GM18951 (cell line): Measurements from ENCODE around the gene PPA1.
"Not testable (repeated sequence)": the region's sequence is repeated elsewhere in the genome, so short reads cannot be mapped to it uniquely, and the experiment has no call there.

Experiments
- POLR2A ChIP-seq: IDR thresholded peaks from 4 replicates; pipeline ENCODE4 v1.6.1; 2011; ENCODE audit warnings: mild to moderate bottlenecking; ENCODE audit not compliant: insufficient read length, insufficient read depth; ENCODE audit errors: extremely low read depth
- in situ Hi-C: fragments of 300-500 bp; cut with MboI; formaldehyde crosslinking; loops from one replicate; pipeline ENCODE4 v1.12.0; 2022; ENCODE audit warnings: low sequenced_read_pairs, mixed read lengths, inconsistent platforms; ENCODE audit not compliant: unreplicated experiment

Gene PPA1

DNA sequence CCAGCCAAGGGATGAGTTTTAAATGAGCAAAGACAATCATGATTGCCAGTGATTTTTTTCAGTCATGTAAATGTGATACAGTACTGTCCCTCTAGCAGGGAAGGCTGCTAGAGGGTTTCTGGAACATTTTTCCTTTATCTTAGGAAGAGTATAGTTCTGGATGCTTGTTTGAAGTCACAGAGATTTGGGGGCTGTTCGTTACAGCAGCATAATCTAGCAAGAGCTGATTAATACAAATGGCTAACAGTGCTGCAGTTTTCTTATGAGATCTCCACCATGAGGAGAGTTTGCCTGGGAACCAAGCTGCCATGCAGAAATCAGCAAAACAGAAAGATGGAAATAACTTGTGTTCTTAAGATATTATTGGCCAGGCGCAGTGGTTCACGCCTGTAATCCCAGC, 7.9 kb upstream of the PPA1 start:
- no peak for TF ChIP-seq POLR2A
- in situ Hi-C loops, result no loop called here

DNA sequence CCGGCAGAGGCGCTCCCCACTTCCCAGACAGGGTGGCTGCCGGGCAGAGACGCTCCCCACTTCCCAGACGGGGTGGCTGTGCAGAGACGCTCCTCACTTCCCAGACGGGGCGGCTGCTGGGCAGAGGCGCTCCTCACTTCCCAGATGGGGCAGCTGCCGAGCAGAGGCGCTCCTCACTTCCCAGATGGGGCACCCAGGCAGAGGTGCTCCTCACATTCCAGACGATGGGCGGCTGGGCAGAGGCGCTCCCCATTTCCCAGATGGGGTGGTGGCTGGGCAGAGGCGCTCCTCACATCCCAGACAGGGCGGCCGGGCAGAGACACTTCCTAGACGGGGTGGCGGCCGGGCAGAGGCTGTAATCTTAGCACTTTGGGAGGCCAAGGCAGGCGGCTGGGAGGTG, 6.8 kb upstream of the PPA1 start:
- in situ Hi-C loops, result not testable (repeated sequence)

DNA sequence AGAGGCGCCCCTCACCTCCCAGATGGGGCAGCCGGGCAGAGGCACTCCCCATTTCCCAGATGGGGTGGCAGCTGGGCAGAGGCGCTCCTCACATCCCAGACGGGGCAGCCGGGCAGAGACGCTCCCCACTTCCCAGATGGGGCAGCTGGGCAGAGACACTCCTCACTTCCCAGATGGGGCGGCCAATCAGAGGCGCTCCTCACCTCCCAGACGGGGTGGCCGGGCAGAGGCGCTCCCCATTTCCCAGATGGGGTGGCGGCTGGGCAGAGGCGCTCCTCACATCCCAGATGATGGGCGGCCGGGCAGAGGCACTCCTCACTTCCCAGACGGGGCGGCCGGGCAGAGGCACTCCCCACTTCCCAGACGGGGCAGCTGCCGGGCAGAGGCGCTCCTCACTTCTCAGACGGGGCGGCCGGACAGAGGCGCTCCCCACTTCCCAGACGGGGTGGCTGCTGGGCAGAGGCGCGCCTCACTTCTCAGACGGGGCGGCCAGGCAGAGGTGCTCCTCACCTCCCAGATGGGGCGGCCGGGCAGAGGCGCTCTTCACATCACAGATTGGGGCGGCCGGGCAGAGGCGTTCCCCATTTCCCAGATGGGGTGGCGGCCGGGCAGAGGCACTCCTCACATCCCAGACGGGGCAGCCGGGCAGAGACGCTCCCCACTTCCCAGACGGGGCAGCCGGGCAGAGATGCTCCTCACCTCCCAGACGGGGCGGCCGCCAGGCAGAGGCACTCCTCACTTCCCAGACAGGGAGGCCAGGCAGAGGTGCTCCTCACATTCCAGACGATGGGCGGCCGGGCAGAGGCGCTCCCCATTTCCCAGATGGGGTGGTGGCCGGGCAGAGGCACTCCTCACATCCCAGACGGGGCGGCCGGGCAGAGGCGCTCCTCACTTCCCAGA, 6.1 kb upstream of the PPA1 start:
- in situ Hi-C loops, result not testable (repeated sequence)

- in situ Hi-C loops, result not testable (repeated sequence)
These were observed 4.8 kb upstream of the PPA1 start for GRCh38 chr10:70237958-70238536.

- in situ Hi-C loops, result loop anchor here (5.0 kb wide), 1 partner anchor 122 kb away; no protein-coding TSS in a partner anchor
- no peak for TF ChIP-seq POLR2A
These were observed 1.6 kb upstream of the PPA1 start for GRCh38 chr10:70234668-70235447.

GRCh38 chr10:70233939-70234300, 691 bp upstream of the PPA1 start:
- in situ Hi-C loops, result loop anchor here (5.0 kb wide), 1 partner anchor 123 kb away; no protein-coding TSS in a partner anchor
- TF ChIP-seq POLR2A, result no peak

- in situ Hi-C loops, result loop anchor here (5.0 kb wide), 1 partner anchor 125 kb away; no protein-coding TSS in a partner anchor
- no peak for TF ChIP-seq POLR2A
These were observed 445 bp downstream of the PPA1 start for GRCh38 chr10:70232859-70233108.

DNA sequence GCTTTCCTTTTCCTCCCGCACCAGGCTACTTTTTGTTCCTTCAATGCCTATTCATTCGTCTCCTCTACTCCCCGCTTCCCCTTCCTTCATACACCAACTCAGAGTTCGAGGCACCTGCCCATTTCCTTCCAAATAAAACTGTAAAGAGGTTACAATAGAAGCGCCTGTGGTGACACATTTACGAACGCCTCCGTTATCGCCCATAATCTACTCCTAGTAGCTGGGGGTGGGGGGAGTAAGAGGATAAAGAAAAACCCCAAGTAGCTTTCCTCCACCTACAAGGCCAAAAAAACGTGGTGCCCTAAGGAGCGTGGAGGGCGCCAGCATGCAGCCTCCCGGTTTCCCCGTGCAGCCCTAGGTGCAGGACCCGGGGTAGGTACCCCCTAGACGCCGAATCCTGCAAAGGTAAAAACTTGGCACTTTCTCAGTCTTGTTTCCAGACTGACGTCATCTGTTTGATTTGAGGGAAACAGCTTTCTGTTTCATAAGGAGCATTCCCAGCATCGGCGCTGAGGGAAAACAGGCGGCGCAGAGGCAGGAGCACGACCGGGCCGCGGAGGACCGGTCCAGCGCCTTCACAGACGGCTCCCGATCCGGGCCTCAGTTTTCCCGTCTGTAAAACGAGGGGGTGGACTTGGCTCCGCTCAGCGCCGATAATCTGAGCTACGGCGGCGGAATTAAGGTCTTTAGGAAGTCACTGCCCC, 922 bp downstream of the PPA1 start:
- TF ChIP-seq POLR2A, result no peak
- in situ Hi-C loops, result loop anchor here (5.0 kb wide), 1 partner anchor 125 kb away; no protein-coding TSS in a partner anchor

GRCh38 chr10:70228491-70228890, 4.7 kb downstream of the PPA1 start:
- TF ChIP-seq POLR2A, result no peak
- in situ Hi-C loops, result no loop called here

DNA sequence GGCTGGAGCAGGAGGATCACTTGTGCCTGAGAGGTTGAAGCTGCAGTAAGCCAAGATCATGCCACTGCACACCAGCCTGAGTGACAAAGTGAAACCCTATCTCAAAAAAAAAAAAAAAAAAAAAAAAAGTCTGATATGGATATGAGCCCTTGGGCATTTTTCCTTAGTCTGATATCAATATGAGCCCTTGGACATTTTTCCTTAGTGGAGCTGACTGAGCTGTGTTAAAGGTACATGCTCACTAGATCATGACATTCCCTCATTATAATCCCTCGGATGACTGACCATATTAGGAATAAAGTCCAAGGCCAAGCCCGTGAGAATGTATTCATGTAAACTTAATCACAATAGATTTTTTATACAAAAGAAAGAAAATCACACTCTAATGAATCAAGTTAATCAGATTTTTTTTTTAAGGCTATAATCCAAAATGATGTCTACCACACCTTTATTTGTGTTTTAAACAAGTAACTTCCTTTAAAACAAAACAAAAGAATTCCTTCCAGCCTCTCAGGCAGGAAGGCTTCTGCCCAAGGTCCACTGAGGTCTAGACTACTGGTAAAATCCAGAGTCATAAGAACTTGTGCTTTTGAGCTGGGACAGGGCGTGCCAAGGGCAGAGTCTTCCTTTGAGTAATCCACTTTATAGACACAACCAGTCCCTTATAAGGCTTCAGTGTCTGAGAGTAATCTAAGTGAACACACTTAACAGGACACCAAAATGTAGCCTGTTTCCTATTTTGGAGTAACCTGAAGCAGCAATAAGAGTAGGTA, 5.5 kb downstream of the PPA1 start:
- TF ChIP-seq POLR2A, result no peak
- in situ Hi-C loops, result no loop called here

DNA sequence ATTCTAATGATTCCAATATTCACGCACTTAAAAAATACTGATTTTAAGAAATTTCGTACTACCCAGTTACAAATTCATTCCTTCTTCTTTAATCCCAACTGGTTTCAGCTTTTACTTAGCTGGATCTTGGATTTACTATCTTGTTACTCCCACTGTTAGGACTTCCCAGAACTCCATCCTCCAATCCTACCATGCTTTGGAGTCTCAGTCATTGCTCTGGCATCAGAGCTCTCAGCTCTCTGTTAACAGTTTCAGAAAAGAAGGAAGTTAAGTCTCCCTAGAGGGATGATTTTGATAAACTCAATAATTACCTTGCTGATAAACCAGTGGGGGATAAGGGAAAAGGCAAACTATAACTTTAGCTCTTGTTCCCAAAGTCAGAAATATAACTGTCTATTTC, 9.5 kb downstream of the PPA1 start:
- in situ Hi-C loops, result no loop called here
- TF ChIP-seq POLR2A, result no peak

- in situ Hi-C loops, result not testable (repeated sequence)
These were observed 10.3 kb downstream of the PPA1 start for GRCh38 chr10:70222811-70223447.
